WTC11 (cell line): ENCODE results near the gene EEF1AKMT4. TPM values are rescaled to one million over a fixed set of nuclear protein-coding genes. Genes with fewer than 3 reads are reported as not detected.

Source experiments
- ATAC-seq: fragments of 200-7000 bp; cut with Tn5 transposase; 2 replicates; pipeline ENCODE4 v1.10.0; 2021; ENCODE audit warnings: mild to moderate bottlenecking, moderate library complexity
- CTCF ChIA-PET: fragments of 300-600 bp; sonication (Branson Sonifier 250); formaldehyde crosslinking; loops from one replicate; lab custom pipeline; 2021; ENCODE audit warnings: antibody characterized with exemption; lab: Charles Lee
- POLR2A ChIA-PET: fragments of 350-600 bp; sonication (Branson Sonifier 250); formaldehyde crosslinking; loops from one replicate; lab custom pipeline; 2021; ENCODE audit warnings: antibody characterized with exemption; lab: Charles Lee
- DNase-seq: peaks from one replicate; pipeline ENCODE4 v3.0.0; 2021; ENCODE audit warnings: low spot score
- H3K27ac Mint-ChIP-seq: 2 replicates; pipeline ENCODE4 v1.8.0; 2021; ENCODE audit warnings: mixed read lengths
- H3K27me3 Mint-ChIP-seq: 2 replicates; pipeline ENCODE4 v1.8.0; 2021; ENCODE audit warnings: low read depth, mild to moderate bottlenecking, moderate library complexity, mixed read lengths
- H3K36me3 Mint-ChIP-seq: 2 replicates; pipeline ENCODE4 v1.8.0; 2021; ENCODE audit warnings: mixed read lengths
- H3K4me1 Mint-ChIP-seq: 2 replicates; pipeline ENCODE4 v1.8.0; 2022; ENCODE audit warnings: mixed read lengths
- H3K4me3 Mint-ChIP-seq: 2 replicates; pipeline ENCODE4 v1.8.0; 2021; ENCODE audit warnings: mild to moderate bottlenecking, moderate library complexity, mixed read lengths
- H3K9me3 Mint-ChIP-seq: 2 replicates; pipeline ENCODE4 v1.8.0; 2021; ENCODE audit warnings: mixed read lengths
- CTCF ChIP-seq: fragments of 200-600 bp; IDR thresholded peaks from 2 replicates; pipeline ENCODE4 v1.8.0; 2022; ENCODE audit warnings: antibody characterized with exemption
- EMX1 ChIP-seq: fragments of 250-450 bp; sonication (Bioruptor Pico); IDR thresholded peaks from 2 replicates; pipeline ENCODE4 v1.8.0; 2021; ENCODE audit warnings: mild to moderate bottlenecking
- ETV6 ChIP-seq: sonication (generic); formaldehyde crosslinking; IDR thresholded peaks from 2 replicates; pipeline ENCODE4 v1.8.1; 2022; ENCODE audit warnings: mild to moderate bottlenecking, missing genetic modification reagents
- FOXK1 ChIP-seq: sonication (generic); formaldehyde crosslinking; IDR thresholded peaks from 2 replicates; pipeline ENCODE4 v1.8.0; 2022; ENCODE audit warnings: mild to moderate bottlenecking, moderate library complexity, missing genetic modification reagents
- JUN ChIP-seq: sonication (generic); formaldehyde crosslinking; IDR thresholded peaks from 2 replicates; pipeline ENCODE4 v1.8.0; 2023; ENCODE audit warnings: mild to moderate bottlenecking, missing genetic modification reagents
- KAT7 ChIP-seq: sonication (generic); formaldehyde crosslinking; IDR thresholded peaks from 2 replicates; pipeline ENCODE4 v1.8.1; 2023; ENCODE audit warnings: missing genetic modification reagents, mild to moderate bottlenecking, borderline replicate concordance
- MLX ChIP-seq: sonication (generic); formaldehyde crosslinking; IDR thresholded peaks from 2 replicates; pipeline ENCODE4 v1.8.1; 2023; ENCODE audit warnings: mild to moderate bottlenecking, missing genetic modification reagents, moderate library complexity
- NR2C2 ChIP-seq: sonication (generic); formaldehyde crosslinking; IDR thresholded peaks from 2 replicates; pipeline ENCODE4 v1.8.0; 2022; ENCODE audit warnings: mild to moderate bottlenecking, missing genetic modification reagents
- RORB ChIP-seq: fragments of 250-450 bp; sonication (Bioruptor Pico); IDR thresholded peaks from 2 replicates; pipeline ENCODE4 v1.9.0; 2021; ENCODE audit warnings: mild to moderate bottlenecking
- ZNF121 ChIP-seq: sonication (generic); formaldehyde crosslinking; IDR thresholded peaks from 2 replicates; pipeline ENCODE4 v1.8.0; 2023; ENCODE audit warnings: missing genetic modification reagents
- ZNF232 ChIP-seq: sonication (generic); formaldehyde crosslinking; IDR thresholded peaks from 2 replicates; pipeline ENCODE4 v1.8.0; 2022; ENCODE audit warnings: mild to moderate bottlenecking, missing genetic modification reagents
- total RNA-seq: library from RNA; stranded (reverse); gene quantifications from 3 replicates; pipeline ENCODE4 v1.2.3, GENCODE V29; 2021
- TF ChIP-seq, protein P1 (sequence below): sonication (generic); formaldehyde crosslinking; IDR thresholded peaks from 2 replicates; pipeline ENCODE4 v1.8.1; 2023; ENCODE audit warnings: mild to moderate bottlenecking, missing genetic modification reagents
- TF ChIP-seq, protein P2 (sequence below): fragments of 250-450 bp; sonication (Bioruptor Pico); IDR thresholded peaks from 2 replicates; pipeline ENCODE4 v1.9.0; 2021; ENCODE audit warnings: mild to moderate bottlenecking
- TF ChIP-seq, protein P3 (sequence below): sonication (generic); formaldehyde crosslinking; IDR thresholded peaks from 2 replicates; pipeline ENCODE4 v1.8.1; 2022; ENCODE audit warnings: mild to moderate bottlenecking, missing genetic modification reagents, moderate library complexity, borderline replicate concordance
- TF ChIP-seq, protein P4 (sequence below): sonication (generic); formaldehyde crosslinking; IDR thresholded peaks from 2 replicates; pipeline ENCODE4 v1.8.0; 2022; ENCODE audit warnings: mild to moderate bottlenecking, missing genetic modification reagents

The EEF1AKMT4 gene
- total RNA-seq, 1 experiment from 2014 or later: 11.3 TPM

DNA sequence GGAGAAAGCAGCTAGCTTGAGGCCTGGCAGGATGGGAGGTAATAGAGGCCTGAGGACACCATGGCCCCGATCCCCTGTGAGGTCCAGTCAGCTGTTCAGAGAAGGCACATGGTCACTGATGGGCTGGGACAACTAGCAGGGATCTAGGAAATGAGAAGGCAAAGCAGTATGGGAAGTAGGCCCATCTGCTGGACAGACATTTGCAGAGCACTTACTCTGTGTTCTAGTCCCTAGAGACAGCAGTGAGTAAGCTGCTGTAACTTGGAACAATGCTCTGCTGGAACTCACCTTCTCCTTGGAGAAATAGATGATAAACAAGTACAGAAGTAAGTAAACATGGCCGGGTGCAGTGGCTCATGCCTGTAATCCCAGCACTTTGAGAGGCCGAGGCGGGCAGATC, 33.5 kb downstream of the EEF1AKMT4 start (continued):
- TF ChIP-seq, protein P1, sequence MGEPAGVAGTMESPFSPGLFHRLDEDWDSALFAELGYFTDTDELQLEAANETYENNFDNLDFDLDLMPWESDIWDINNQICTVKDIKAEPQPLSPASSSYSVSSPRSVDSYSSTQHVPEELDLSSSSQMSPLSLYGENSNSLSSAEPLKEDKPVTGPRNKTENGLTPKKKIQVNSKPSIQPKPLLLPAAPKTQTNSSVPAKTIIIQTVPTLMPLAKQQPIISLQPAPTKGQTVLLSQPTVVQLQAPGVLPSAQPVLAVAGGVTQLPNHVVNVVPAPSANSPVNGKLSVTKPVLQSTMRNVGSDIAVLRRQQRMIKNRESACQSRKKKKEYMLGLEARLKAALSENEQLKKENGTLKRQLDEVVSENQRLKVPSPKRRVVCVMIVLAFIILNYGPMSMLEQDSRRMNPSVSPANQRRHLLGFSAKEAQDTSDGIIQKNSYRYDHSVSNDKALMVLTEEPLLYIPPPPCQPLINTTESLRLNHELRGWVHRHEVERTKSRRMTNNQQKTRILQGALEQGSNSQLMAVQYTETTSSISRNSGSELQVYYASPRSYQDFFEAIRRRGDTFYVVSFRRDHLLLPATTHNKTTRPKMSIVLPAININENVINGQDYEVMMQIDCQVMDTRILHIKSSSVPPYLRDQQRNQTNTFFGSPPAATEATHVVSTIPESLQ (CRISPR knock-in tag): no peak
- TF ChIP-seq, protein P2, sequence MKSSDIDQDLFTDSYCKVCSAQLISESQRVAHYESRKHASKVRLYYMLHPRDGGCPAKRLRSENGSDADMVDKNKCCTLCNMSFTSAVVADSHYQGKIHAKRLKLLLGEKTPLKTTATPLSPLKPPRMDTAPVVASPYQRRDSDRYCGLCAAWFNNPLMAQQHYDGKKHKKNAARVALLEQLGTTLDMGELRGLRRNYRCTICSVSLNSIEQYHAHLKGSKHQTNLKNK (CRISPR knock-in tag): no peak
- TF ChIP-seq KAT7 (CRISPR knock-in tag) (no peak), MLX (no peak), RORB (CRISPR knock-in tag) (no peak), CTCF (no peak), ZNF232 (CRISPR knock-in tag) (no peak), FOXK1 (no peak), ETV6 (CRISPR knock-in tag) (no peak), EMX1 (CRISPR knock-in tag) (no peak)
- TF ChIP-seq, protein P3, sequence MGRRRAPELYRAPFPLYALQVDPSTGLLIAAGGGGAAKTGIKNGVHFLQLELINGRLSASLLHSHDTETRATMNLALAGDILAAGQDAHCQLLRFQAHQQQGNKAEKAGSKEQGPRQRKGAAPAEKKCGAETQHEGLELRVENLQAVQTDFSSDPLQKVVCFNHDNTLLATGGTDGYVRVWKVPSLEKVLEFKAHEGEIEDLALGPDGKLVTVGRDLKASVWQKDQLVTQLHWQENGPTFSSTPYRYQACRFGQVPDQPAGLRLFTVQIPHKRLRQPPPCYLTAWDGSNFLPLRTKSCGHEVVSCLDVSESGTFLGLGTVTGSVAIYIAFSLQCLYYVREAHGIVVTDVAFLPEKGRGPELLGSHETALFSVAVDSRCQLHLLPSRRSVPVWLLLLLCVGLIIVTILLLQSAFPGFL (CRISPR knock-in tag): no peak

DNA sequence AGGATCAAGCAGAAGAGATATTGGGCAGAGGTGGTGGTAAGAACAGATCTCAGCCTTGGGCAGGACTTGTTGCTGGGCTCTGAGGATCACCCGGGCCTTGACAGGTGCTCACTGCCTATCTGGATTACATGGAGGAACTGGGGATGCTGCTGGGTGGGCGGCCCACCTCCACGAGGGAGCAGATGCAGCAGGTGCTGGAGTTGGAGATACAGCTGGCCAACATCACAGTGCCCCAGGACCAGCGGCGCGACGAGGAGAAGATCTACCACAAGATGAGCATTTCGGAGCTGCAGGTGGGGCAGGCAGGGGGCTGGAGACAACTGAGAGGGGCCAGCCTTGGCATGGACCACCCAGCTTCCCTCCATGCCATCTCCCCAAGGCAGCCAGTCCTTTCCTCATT, 34.2 kb downstream of the EEF1AKMT4 start:
- Mint-ChIP-seq H3K4me1 (peaks cover 5% of the 10 kb centered on the region; the same call in 1 of the 2 replicates), H3K27ac (no peak overlapping the region), H3K4me3 (no peak overlapping the region), H3K36me3 (no peaks in the 10 kb centered on the region), H3K27me3 (peaks cover 10% of the 10 kb centered on the region), H3K9me3 (no peaks in the 10 kb centered on the region)
- ATAC-seq: no peak
- POLR2A ChIA-PET: interaction anchor here (0.6 to 1.1 kb wide), 2 partner anchors 43 to 202 kb away, joined by 3 to 4 read pairs; no protein-coding TSS in a partner anchor
- no peak for DNase-seq
- no peak for TF ChIP-seq ZNF121
- TF ChIP-seq, protein P4, sequence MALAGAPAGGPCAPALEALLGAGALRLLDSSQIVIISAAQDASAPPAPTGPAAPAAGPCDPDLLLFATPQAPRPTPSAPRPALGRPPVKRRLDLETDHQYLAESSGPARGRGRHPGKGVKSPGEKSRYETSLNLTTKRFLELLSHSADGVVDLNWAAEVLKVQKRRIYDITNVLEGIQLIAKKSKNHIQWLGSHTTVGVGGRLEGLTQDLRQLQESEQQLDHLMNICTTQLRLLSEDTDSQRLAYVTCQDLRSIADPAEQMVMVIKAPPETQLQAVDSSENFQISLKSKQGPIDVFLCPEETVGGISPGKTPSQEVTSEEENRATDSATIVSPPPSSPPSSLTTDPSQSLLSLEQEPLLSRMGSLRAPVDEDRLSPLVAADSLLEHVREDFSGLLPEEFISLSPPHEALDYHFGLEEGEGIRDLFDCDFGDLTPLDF (CRISPR knock-in tag): no peak
- TF ChIP-seq JUN (CRISPR knock-in tag): no peak
- CTCF ChIA-PET: interaction anchor here (0.6 to 2.1 kb wide), 4 partner anchors 23 to 516 kb away, joined by 3 to 11 read pairs (median 9); partner anchors contain the start of gene CAMK2N2

DNA sequence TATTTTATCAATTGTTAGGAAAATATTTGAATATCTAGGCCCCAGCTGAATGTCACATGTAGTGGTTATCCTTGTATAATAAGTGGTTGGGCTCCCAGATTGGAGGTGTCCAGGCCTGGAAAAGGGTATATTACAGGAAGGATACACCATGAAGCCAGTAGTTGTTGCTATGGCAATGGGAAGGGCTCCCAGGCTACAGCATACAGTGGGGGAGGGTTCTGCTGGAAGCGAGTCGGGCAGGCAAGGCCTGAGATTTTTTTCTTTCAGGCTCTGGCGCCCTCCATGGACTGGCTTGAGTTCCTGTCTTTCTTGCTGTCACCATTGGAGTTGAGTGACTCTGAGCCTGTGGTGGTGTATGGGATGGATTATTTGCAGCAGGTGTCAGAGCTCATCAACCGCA, 35.2 kb downstream of the EEF1AKMT4 start:
- Mint-ChIP-seq H3K4me3 (no peak overlapping the region), H3K4me1 (peaks cover 5% of the 10 kb centered on the region; the same call in 1 of the 2 replicates), H3K36me3 (no peaks in the 10 kb centered on the region), H3K9me3 (no peaks in the 10 kb centered on the region), H3K27ac (no peak overlapping the region), H3K27me3 (peaks cover 6% of the 10 kb centered on the region)
- ATAC-seq (peak; percentile 90), DNase-seq (peak; percentile 80)
- TF ChIP-seq CTCF (peak; percentile 26; the same call in 1 of the 2 replicates), NR2C2 (CRISPR knock-in tag) (no peak)
- ChIA-PET POLR2A (interaction anchor here (1.1 kb wide), 1 partner anchor 44 kb away, joined by 4 read pairs; no protein-coding TSS in a partner anchor), CTCF (interaction anchor here (0.5 to 2.1 kb wide), 9 partner anchors 9 to 380 kb away, joined by 3 to 11 read pairs (median 3); partner anchors contain the start of genes CAMK2N2 and ECE2)
